ENCODE results near the gene MAP7D3.
"Not testable (repeated sequence)": the region's sequence is repeated elsewhere in the genome, so short reads cannot be mapped to it uniquely, and the experiment has no call there.

Gene MAP7D3

GRCh38 chrX:136170139-136170800 is 80.9 kb downstream of the MAP7D3 start:
- peak; percentile 63 for DNase-seq (ENCODE audit: low read depth)
- no peak overlapping the region for H3K4me3 ChIP-seq (ENCODE audit: low read depth, low read length)
- peak; percentile 53 for TF ChIP-seq CTCF (conservative IDR thresholded peaks at IDR 0.05; ENCODE audit: low read depth, low read length)

- no peak overlapping the region for H3K4me3 ChIP-seq (ENCODE audit: low read depth, low read length)
- TF ChIP-seq CTCF (conservative IDR thresholded peaks at IDR 0.05; ENCODE audit: low read depth, low read length) = no peak
- DNase-seq (ENCODE audit: low read depth) = peak; percentile 93
Observed at GRCh38 chrX:136168929-136169735, 82.1 kb downstream of the MAP7D3 start.

- not testable (repeated sequence) for H3K4me3 ChIP-seq (ENCODE audit: low read depth, low read length)
- peak; percentile 23 for DNase-seq (ENCODE audit: low read depth)
Observed at GRCh38 chrX:136167989-136168388, 83.2 kb downstream of the MAP7D3 start.

- DNase-seq (ENCODE audit: low read depth) = peak; percentile 70
- H3K4me3 ChIP-seq (ENCODE audit: low read depth, low read length) = no peak overlapping the region
- TF ChIP-seq CTCF (conservative IDR thresholded peaks at IDR 0.05; ENCODE audit: low read depth, low read length) = peak; percentile 63
Observed at GRCh38 chrX:136166221-136166855, 84.9 kb downstream of the MAP7D3 start.

GRCh38 chrX:136165406-136165805 is 85.8 kb downstream of the MAP7D3 start:
- no peak for TF ChIP-seq CTCF (conservative IDR thresholded peaks at IDR 0.05; ENCODE audit: low read depth, low read length)
- no peak for DNase-seq (ENCODE audit: low read depth)
- no peak overlapping the region for H3K4me3 ChIP-seq (ENCODE audit: low read depth, low read length)

- H3K4me3 ChIP-seq (ENCODE audit: low read depth, low read length) = no peak overlapping the region
- no peak for TF ChIP-seq CTCF (conservative IDR thresholded peaks at IDR 0.05; ENCODE audit: low read depth, low read length)
- no peak for DNase-seq (ENCODE audit: low read depth)
Observed at GRCh38 chrX:136163689-136164088, 87.5 kb downstream of the MAP7D3 start.

All from choroid plexus epithelial cell (primary cell).